HG02973 (cell line): ENCODE measurements around the gene SLC35F5.
"Not testable (repeated sequence)": the region's sequence is repeated elsewhere in the genome, so short reads cannot be mapped to it uniquely, and the experiment has no call there.

ENCODE experiments used
- ATAC-seq: cut with Tn5 transposase; IDR thresholded peaks from one replicate; pipeline ENCODE4 v1.9.1; 2021; ENCODE audit warnings: moderate library complexity; ENCODE audit not compliant: unreplicated experiment

SLC35F5 gene, protein sequence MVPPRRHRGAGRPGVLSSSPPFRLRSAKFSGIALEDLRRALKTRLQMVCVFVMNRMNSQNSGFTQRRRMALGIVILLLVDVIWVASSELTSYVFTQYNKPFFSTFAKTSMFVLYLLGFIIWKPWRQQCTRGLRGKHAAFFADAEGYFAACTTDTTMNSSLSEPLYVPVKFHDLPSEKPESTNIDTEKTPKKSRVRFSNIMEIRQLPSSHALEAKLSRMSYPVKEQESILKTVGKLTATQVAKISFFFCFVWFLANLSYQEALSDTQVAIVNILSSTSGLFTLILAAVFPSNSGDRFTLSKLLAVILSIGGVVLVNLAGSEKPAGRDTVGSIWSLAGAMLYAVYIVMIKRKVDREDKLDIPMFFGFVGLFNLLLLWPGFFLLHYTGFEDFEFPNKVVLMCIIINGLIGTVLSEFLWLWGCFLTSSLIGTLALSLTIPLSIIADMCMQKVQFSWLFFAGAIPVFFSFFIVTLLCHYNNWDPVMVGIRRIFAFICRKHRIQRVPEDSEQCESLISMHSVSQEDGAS

GRCh38 chr2:113756355-113757137 lies at the start of gene SLC35F5:
SLC35F5 (minus strand) TSS chr2:113756642; CDS start chr2:113756409, 233 bp downstream.
- ATAC-seq: peak; percentile 81

DNA sequence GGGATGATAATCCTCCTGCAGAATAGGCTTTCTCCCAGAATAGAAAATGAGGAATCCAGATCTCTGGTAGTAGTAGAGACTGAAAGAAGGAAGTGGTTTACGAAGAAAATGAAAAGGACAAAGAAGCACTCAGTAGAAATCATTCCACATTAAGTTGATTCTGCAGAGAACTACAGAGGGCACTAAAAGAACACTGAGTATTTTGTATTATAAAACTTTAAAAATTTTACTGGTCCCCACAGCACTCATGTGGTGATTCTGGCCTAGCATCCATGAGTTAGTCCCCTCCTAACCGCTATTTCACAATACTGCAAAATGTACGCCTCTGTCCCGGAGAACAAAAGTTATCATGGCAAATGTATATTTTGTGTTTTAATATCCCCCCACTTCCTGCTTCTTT lies 42.9 kb upstream of the SLC35F5 start:
- no peak for ATAC-seq

GRCh38 chr2:113797237-113797636 lies 40.8 kb upstream of the SLC35F5 start:
- no peak for ATAC-seq

GRCh38 chr2:113796592-113797175 lies 40.2 kb upstream of the SLC35F5 start:
- ATAC-seq: no peak

- no peak for ATAC-seq
Measured at GRCh38 chr2:113795405-113795920, 39.0 kb upstream of the SLC35F5 start.

GRCh38 chr2:113791697-113792590 lies 35.5 kb upstream of the SLC35F5 start:
- peak; percentile 91 for ATAC-seq

DNA sequence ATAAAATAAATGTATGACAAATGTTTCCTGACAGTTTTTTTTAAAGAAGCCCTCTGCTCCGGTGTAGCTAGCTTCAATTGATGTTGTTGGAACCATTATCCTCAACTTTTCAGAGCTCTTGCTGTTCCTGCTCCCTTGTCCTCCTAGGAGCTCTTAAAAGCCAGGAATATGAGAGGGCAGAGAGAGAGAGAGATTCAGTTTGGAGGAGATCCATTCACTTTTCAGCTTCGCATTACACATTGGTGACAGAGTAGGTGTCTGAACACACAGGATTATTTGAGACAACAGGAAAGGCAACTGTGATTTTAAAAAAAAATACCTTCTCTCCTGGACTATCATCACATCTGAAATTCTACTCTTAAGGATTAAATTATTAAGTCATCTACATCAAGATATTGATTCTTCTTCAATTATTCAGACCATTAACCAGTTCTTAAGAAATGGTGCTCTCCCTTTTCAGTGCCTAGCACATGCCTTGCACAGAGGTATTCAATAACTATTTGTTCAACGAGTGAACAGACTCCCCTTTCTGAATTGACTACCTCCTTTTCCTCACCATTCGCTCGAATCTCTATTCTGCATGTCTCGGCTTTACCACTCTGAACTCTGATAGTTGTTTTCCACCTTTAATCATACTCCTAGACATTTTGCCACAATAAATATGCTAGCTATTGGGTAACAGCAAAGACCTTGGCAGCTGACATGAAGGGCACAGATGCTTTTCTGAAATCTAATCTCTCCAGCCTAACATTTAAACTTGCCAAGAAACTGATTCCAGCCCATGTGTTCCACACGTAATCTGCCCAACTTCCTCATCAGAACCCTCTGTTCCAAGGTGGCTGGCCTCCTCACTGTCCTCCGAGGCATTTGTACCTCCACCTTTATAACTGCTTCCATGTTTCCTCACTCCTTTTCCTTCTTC lies 28.6 kb upstream of the SLC35F5 start:
- ATAC-seq: no peak

GRCh38 chr2:113780472-113780871 lies 24.0 kb upstream of the SLC35F5 start:
- ATAC-seq: no peak

DNA sequence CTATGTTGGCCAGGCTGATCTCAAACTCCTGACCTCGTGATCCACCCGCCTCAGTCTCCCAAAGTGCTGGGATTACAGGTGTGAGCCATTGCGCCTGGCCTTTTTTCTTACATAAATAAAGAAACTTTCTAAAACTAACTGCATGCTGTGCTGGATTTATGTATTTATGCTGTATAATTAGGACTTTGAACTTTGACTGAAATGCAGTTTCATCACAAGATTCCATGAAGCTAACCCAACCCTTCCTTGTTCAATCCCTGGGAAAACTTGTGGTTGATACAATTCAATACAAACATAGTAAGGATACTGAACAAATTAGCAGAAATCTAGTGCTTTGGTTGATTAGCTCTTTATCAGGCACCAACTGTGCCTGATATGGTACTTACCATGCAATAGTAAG lies 20.9 kb upstream of the SLC35F5 start:
- no peak for ATAC-seq

DNA sequence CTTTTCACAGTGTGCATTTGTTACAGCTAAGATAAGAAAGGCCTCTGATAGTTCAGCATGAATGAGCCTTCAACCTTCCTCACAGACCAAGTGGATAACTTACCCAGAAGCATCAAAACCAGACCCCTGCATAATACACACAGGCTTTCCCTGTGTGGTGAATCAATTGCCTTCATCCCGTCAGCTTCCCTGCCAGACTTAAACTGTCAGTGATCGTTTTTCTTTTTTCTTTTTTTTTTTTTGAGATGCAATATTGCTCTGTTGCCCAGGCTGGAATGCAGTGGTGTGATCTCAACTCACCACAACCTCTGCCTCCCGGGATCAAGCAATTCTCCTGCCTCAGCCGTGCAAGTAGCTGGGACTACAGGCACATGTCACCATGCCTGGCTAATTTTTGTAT lies 20.5 kb upstream of the SLC35F5 start:
- ATAC-seq: no peak

DNA sequence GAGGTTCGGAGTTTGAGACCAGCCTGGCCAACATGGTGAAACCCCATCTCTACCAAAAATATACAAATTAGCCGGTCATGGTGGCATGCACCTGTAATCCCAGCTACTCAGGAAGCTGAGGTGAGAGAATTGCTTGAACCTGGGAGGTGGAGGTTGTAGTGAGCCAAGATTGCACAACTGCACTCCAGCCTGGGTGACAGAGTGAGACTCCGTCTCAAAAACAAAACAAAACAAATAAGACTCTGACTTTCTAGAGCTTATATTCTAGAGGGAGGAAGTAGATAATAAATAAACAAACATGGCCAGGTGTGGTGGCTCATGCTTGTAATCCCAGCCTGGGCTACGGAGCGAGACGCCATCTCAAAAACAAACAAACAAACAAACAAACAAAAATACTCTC lies 18.2 kb upstream of the SLC35F5 start:
- not testable (repeated sequence) for ATAC-seq

- ATAC-seq: no peak
Measured at GRCh38 chr2:113770929-113771328, 14.5 kb upstream of the SLC35F5 start.

GRCh38 chr2:113769555-113769954 lies 13.1 kb upstream of the SLC35F5 start:
- ATAC-seq: no peak

DNA sequence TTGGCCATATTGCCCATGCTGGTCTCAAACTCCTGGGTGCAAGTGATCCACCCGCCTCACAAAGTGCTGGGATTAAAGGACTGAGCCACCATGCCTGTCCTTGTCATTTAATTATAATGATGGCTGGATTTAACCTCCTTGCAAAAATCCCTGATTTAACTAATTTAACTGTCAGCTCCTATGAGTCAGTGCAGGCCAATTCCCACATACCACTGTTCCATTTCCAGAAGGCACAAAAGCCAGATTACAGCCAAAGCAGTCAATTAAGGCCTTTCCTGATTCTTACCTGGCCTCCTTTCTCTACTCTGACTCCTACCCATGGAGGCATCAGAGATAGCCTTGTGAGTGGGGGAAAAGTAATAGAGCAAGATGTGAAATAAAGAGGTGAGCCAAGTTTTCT lies 12.3 kb upstream of the SLC35F5 start:
- no peak for ATAC-seq

GRCh38 chr2:113767811-113768460 lies 11.5 kb upstream of the SLC35F5 start:
- ATAC-seq: no peak

- no peak for ATAC-seq
Measured at GRCh38 chr2:113765276-113765675, 8.8 kb upstream of the SLC35F5 start.

GRCh38 chr2:113762377-113763118 lies 6.1 kb upstream of the SLC35F5 start:
- no peak for ATAC-seq

DNA sequence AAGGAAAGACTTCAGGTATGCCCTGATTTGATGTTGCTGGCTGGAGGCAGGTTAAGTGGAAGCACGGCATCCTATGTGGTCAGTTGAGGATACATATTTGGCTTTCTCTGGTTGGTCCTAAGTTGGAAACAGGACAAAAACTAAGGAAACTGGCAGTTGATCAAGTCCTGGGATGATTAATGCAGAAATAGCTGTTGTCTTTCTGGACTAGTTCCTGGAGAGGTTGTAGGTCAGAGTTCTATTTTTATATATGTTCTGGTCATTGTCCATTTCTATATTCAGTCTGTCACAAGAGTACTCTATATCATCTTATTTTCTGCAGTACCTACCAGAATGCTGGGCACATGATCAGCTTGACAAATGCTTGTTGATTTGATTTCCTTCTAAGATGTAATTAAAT lies 4.0 kb upstream of the SLC35F5 start:
- ATAC-seq: no peak
